GM12875 (cell line): ENCODE measurements around the gene AKIRIN2.
"Not testable (repeated sequence)": the region's sequence is repeated elsewhere in the genome, so short reads cannot be mapped to it uniquely, and the experiment has no call there.

Experiments used
- H3K4me3 ChIP-seq: one replicate; pipeline ENCODE4 v1.5.1; 2011; ENCODE audit warnings: low read depth, low read length, control low read depth
- CTCF ChIP-seq: IDR thresholded peaks from 2 replicates; pipeline ENCODE4 v1.5.1; 2011; ENCODE audit warnings: low read depth, mild to moderate bottlenecking, control low read depth, inconsistent platforms, low read length, moderate library complexity, borderline replicate concordance; ENCODE audit not compliant: insufficient read depth

AKIRIN2 gene

GRCh38 chr6:87690441-87690840 is 11.6 kb downstream of the AKIRIN2 start:
- no peak overlapping the region for H3K4me3 ChIP-seq
- no peak for TF ChIP-seq CTCF

- not testable (repeated sequence) for H3K4me3 ChIP-seq
Observed at GRCh38 chr6:87687893-87688292, 14.1 kb downstream of the AKIRIN2 start.

- no peak for TF ChIP-seq CTCF
- H3K4me3 ChIP-seq: no peak overlapping the region
Observed at GRCh38 chr6:87687296-87687695, 14.7 kb downstream of the AKIRIN2 start.

- H3K4me3 ChIP-seq: not testable (repeated sequence)
Observed at GRCh38 chr6:87686636-87687205, 15.3 kb downstream of the AKIRIN2 start.

GRCh38 chr6:87684895-87685654 is 17.0 kb downstream of the AKIRIN2 start:
- no peak for TF ChIP-seq CTCF
- H3K4me3 ChIP-seq: no peak overlapping the region

- TF ChIP-seq CTCF: no peak
- H3K4me3 ChIP-seq: no peak overlapping the region
Observed at GRCh38 chr6:87683890-87684289, 18.1 kb downstream of the AKIRIN2 start.

- no peak overlapping the region for H3K4me3 ChIP-seq
- TF ChIP-seq CTCF: no peak
Observed at GRCh38 chr6:87682310-87682709, 19.7 kb downstream of the AKIRIN2 start.

GRCh38 chr6:87675004-87675681 is 26.9 kb downstream of the AKIRIN2 start:
- no peak for TF ChIP-seq CTCF
- H3K4me3 ChIP-seq: no peak overlapping the region
